Esophagus squamous epithelium (tissue), 5 donors: ENCODE results near the gene TSSK1B. TPM values are rescaled to one million over a fixed set of nuclear protein-coding genes. Genes with fewer than 3 reads are reported as not detected.

Experiments
- DNase-seq: peaks from one replicate; lab custom pipeline; 2025; lab: John Stamatoyannopoulos, UW
- H3K27ac ChIP-seq, 4 donors: fragments of 200-600 bp; sonication (generic); one replicate each; pipeline ENCODE4 v1.5.1; 2016 to 2019; ENCODE audit warnings: mild to moderate bottlenecking in 1 of 4
- H3K27me3 ChIP-seq, 4 donors: fragments of 200-600 bp; sonication (generic); 1 replicate in 3 of 4; 2 replicates in 1 of 4; pipeline versions ENCODE4 v1.5.1 to v1.6.0; 2017 to 2021; ENCODE audit warnings: antibody characterized with exemption in 1 of 4
- H3K36me3 ChIP-seq, 3 donors: fragments of 200-600 bp; sonication (generic); one replicate each; pipeline ENCODE4 v1.5.1; 2016 to 2019
- H3K4me1 ChIP-seq, 3 donors: fragments of 200-600 bp; sonication (generic); one replicate each; pipeline ENCODE4 v1.5.1; 2017 to 2019
- H3K4me3 ChIP-seq, 4 donors: fragments of 200-600 bp; sonication (generic); 1 replicate in 3 of 4; 2 replicates in 1 of 4; pipeline ENCODE4 v1.5.1; 2016 to 2019; ENCODE audit warnings: mild to moderate bottlenecking in 2 of 4, moderate library complexity in 1 of 4
- H3K9me3 ChIP-seq, 3 donors: fragments of 200-600 bp; sonication (generic); one replicate each; pipeline ENCODE4 v1.5.1; 2016 to 2019
- CTCF ChIP-seq, 6 experiments: fragments of 450-650 bp in 4 of 6; fragments of 200-600 bp in 2 of 6; sonication (generic) in 2 of 6; IDR thresholded peaks; one replicate each; pipeline ENCODE4 v1.5.1; 2016 to 2019; ENCODE audit warnings: antibody characterized with exemption in 6 of 6, mild to moderate bottlenecking in 4 of 6, moderate library complexity in 4 of 6
- POLR2A ChIP-seq, 4 donors: fragments of 450-650 bp; IDR thresholded peaks; one replicate each; pipeline ENCODE4 v1.6.1; 2017; ENCODE audit warnings: antibody characterized with exemption in 4 of 4, mild to moderate bottlenecking in 4 of 4, moderate library complexity in 3 of 4
- WGBS, 2 donors: methylation state at CpG; one replicate each; pipeline ENCODE4 v1.1.5; 2018; 5-methylcytosine and 5-hydroxymethylcytosine counted together
- intact Hi-C: fragments of 100-400 bp; cut with DNase I; formaldehyde crosslinking; loops from one replicate; pipeline ENCODE4 v1.15.0; 2022
- total RNA-seq, 4 donors: library from RNA; depleted of rRNA; stranded (reverse); fragments of >200 nt; gene quantifications; one replicate each; pipeline ENCODE4 v1.1.0, GENCODE V29; 2016
- donor health status: DM: yes; HTN: yes; CAD: no.

Gene TSSK1B
- total RNA-seq, 4 donors from 2014 or later, result 0.12 to 1.3 (median 0.51) TPM

- intact Hi-C loops, result no loop called here
- 91 to 93% methylated on average over 6 of the region's 6 CpGs for WGBS, 2 donors
- no peaks in the 10 kb centered on the region for H3K27me3 ChIP-seq
- TF ChIP-seq CTCF (IDR thresholded peaks at IDR 0.05) (no peak), POLR2A (IDR thresholded peaks at IDR 0.05) (no peak)
- H3K4me1 ChIP-seq, result no peaks in the 10 kb centered on the region
- H3K36me3 ChIP-seq, result no peaks in the 10 kb centered on the region
- no peak for DNase-seq
- H3K27ac ChIP-seq, result no peak overlapping the region
- H3K9me3 ChIP-seq, result no peaks in the 10 kb centered on the region
- no peak overlapping the region for H3K4me3 ChIP-seq
These were observed 18.2 kb upstream of the TSSK1B start for GRCh38 chr5:113452941-113453340.

GRCh38 chr5:113451797-113452196 lies 17.0 kb upstream of the TSSK1B start:
- intact Hi-C loops, result no loop called here
- Histone ChIP-seq H3K4me1 (no peaks in the 10 kb centered on the region), H3K9me3 (no peaks in the 10 kb centered on the region), H3K27ac (no peak overlapping the region), H3K27me3 (no peaks in the 10 kb centered on the region), H3K4me3 (no peak overlapping the region), H3K36me3 (no peaks in the 10 kb centered on the region)
- TF ChIP-seq POLR2A (IDR thresholded peaks at IDR 0.05) (no peak), CTCF (IDR thresholded peaks at IDR 0.05) (no peak)
- DNase-seq, result no peak
- 61% methylated on average over 2 of the region's 2 CpGs; no CpG with 5 or more reads in 1 of the 2 donors for WGBS, 2 donors

- Histone ChIP-seq H3K9me3 (no peaks in the 10 kb centered on the region), H3K4me1 (no peaks in the 10 kb centered on the region), H3K27ac (no peak overlapping the region), H3K27me3 (no peaks in the 10 kb centered on the region), H3K36me3 (no peaks in the 10 kb centered on the region), H3K4me3 (no peak overlapping the region)
- DNase-seq, result no peak
- intact Hi-C loops, result no loop called here
- TF ChIP-seq CTCF (IDR thresholded peaks at IDR 0.05) (no peak), POLR2A (IDR thresholded peaks at IDR 0.05) (no peak)
- 4 to 13% methylated on average over 2 of the region's 2 CpGs for WGBS, 2 donors
These were observed 16.1 kb upstream of the TSSK1B start for GRCh38 chr5:113450929-113451328.

- no peak for TF ChIP-seq CTCF (IDR thresholded peaks at IDR 0.05)
- no peak for TF ChIP-seq POLR2A (IDR thresholded peaks at IDR 0.05)
- Histone ChIP-seq H3K27ac (no peak overlapping the region), H3K4me1 (no peaks in the 10 kb centered on the region), H3K27me3 (no peaks in the 10 kb centered on the region), H3K9me3 (peaks cover 0 to 4% (median 0%) of the 10 kb centered on the region in 3 donors), H3K4me3 (no peak overlapping the region), H3K36me3 (no peaks in the 10 kb centered on the region)
- intact Hi-C loops, result no loop called here
- no peak for DNase-seq
- WGBS, 2 donors, result 66 to 68% methylated on average over 2 of the region's 2 CpGs
These were observed 15.7 kb upstream of the TSSK1B start for GRCh38 chr5:113450462-113450861.

- Histone ChIP-seq H3K9me3 (peaks cover 0 to 5% (median 0%) of the 10 kb centered on the region in 3 donors), H3K36me3 (no peaks in the 10 kb centered on the region), H3K27ac (no peak overlapping the region), H3K4me1 (no peaks in the 10 kb centered on the region), H3K4me3 (no peak overlapping the region), H3K27me3 (no peaks in the 10 kb centered on the region)
- 73 to 75% methylated on average over 3 of the region's 3 CpGs for WGBS, 2 donors
- DNase-seq, result no peak
- intact Hi-C loops, result no loop called here
- TF ChIP-seq POLR2A (IDR thresholded peaks at IDR 0.05) (no peak), CTCF (IDR thresholded peaks at IDR 0.05) (no peak)
These were observed 13.5 kb upstream of the TSSK1B start for GRCh38 chr5:113448252-113448651.
